Chondrocyte (in vitro differentiated cells): ENCODE data around the gene SLC16A13. TPM values are rescaled to one million over a fixed set of nuclear protein-coding genes. Genes with fewer than 3 reads are reported as not detected.

Experiments used
- DNase-seq: peaks from one replicate; pipeline ENCODE4 v3.0.0; 2021; ENCODE audit warnings: mixed read lengths, low spot score
- H3K27ac Mint-ChIP-seq: one replicate; pipeline ENCODE4 v1.8.0; 2021; ENCODE audit warnings: mild to moderate bottlenecking, moderate library complexity, mixed read lengths; ENCODE audit not compliant: unreplicated experiment
- H3K27me3 Mint-ChIP-seq: 2 replicates; pipeline ENCODE4 v1.8.0; 2021; ENCODE audit warnings: low read depth, mixed read lengths
- H3K36me3 Mint-ChIP-seq: 2 replicates; pipeline ENCODE4 v1.8.0; 2021; ENCODE audit warnings: low read depth, mixed read lengths
- H3K4me1 Mint-ChIP-seq: 2 replicates; pipeline ENCODE4 v1.8.0; 2021; ENCODE audit warnings: low read depth, mild to moderate bottlenecking, mixed read lengths
- H3K4me3 Mint-ChIP-seq: one replicate; pipeline ENCODE4 v1.8.0; 2021; ENCODE audit warnings: mild to moderate bottlenecking, moderate library complexity, mixed read lengths; ENCODE audit not compliant: unreplicated experiment
- H3K9me3 Mint-ChIP-seq: 2 replicates; pipeline ENCODE4 v1.8.0; 2021; ENCODE audit warnings: low read depth, mixed read lengths
- total RNA-seq: library from RNA; stranded (reverse); gene quantifications from 3 replicates; pipeline ENCODE4 v1.2.1, GENCODE V29; 2021
- TF ChIP-seq, protein P1 (sequence below): fragments of 200-600 bp; sonication (generic); IDR thresholded peaks from 2 replicates; pipeline ENCODE4 v1.5.0; 2021; ENCODE audit warnings: antibody characterized with exemption, mild to moderate bottlenecking, moderate library complexity

The SLC16A13 gene
- total RNA-seq, 1 donor from 2014 or later: 4.8 TPM

DNA sequence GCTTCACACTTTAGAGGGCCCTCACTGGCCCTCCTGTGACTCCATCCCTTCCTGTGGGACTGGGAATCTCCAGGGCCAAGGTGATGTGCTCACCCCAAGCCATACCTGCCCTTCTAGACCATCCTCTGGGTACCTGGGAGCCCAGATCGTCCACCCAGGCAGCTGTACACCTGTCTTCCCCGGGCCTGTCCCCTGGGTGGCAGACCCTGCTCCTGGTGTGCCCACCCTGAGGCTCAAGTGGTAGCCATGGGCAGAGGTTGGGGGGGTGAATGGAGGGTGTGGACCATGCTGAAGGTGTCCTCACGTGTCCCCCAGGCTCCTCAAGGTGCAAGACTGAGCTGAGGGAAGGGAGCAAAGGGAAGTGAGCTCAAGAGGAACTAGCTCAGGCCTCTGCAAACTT lies 34.9 kb downstream of the SLC16A13 start:
- peaks cover 19% of the 10 kb centered on the region for H3K9me3 Mint-ChIP-seq
- TF ChIP-seq, protein P1, sequence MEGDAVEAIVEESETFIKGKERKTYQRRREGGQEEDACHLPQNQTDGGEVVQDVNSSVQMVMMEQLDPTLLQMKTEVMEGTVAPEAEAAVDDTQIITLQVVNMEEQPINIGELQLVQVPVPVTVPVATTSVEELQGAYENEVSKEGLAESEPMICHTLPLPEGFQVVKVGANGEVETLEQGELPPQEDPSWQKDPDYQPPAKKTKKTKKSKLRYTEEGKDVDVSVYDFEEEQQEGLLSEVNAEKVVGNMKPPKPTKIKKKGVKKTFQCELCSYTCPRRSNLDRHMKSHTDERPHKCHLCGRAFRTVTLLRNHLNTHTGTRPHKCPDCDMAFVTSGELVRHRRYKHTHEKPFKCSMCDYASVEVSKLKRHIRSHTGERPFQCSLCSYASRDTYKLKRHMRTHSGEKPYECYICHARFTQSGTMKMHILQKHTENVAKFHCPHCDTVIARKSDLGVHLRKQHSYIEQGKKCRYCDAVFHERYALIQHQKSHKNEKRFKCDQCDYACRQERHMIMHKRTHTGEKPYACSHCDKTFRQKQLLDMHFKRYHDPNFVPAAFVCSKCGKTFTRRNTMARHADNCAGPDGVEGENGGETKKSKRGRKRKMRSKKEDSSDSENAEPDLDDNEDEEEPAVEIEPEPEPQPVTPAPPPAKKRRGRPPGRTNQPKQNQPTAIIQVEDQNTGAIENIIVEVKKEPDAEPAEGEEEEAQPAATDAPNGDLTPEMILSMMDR: no peak

DNA sequence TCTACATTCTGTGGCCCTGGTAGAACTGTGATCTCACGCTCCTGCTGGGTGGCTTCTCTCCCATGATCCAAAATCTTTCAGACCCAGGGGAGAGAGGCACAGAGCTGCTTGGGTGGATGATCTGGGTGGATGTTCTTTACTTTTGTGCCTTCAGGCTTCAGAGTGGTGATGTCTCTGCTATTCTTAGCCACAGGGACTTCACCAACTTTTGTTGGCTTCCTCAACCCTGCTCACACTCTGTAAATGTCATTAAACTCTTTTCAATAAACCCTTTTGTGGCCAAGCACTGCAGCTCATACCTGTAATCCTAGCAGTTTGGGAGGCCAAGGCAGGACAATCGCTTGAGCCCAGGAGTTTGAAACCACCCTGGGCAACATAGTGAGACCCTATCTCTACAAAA lies 36.6 kb downstream of the SLC16A13 start:
- peaks cover 26% of the 10 kb centered on the region for H3K27me3 Mint-ChIP-seq
- H3K27ac Mint-ChIP-seq: no peak overlapping the region
- peaks cover 18% of the 10 kb centered on the region for H3K9me3 Mint-ChIP-seq
- TF ChIP-seq, protein P1: no peak
- peaks cover 6% of the 10 kb centered on the region for H3K36me3 Mint-ChIP-seq
- H3K4me3 Mint-ChIP-seq: no peak overlapping the region
- no peak for DNase-seq
- H3K4me1 Mint-ChIP-seq: no peaks in the 10 kb centered on the region

More for the DNA sequence above, 34.9 kb downstream of the SLC16A13 start:
- Mint-ChIP-seq H3K36me3 (peaks cover 6% of the 10 kb centered on the region), H3K4me3 (no peak overlapping the region), H3K27me3 (peaks cover 24% of the 10 kb centered on the region), H3K27ac (no peak overlapping the region), H3K4me1 (no peaks in the 10 kb centered on the region)
- DNase-seq: peak; percentile 52

DNA sequence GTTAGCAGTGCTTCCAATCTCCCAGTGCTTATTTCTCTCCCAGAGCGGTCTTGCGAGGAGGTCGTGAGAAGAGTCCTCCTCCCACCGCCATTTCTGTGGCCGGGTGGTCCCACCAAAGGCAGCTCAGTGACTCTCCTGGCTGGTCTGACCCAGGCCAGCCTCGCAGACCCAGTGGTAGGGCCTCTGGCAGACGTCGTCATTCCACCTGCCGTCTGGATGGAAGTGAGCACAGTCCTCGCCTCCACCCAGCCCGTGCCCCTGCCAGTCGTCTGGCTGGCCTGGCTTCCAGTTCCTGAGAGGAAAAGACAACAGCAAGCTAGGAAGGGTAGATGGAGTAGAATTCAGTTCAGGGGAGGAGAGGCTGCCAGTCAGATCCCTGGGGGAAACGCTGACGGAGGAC lies 39.1 kb downstream of the SLC16A13 start:
- no peaks in the 10 kb centered on the region for H3K9me3 Mint-ChIP-seq
- peak; percentile 72 for DNase-seq
- peaks cover 2% of the 10 kb centered on the region for H3K36me3 Mint-ChIP-seq
- H3K27me3 Mint-ChIP-seq: peaks cover 26% of the 10 kb centered on the region
- no peaks in the 10 kb centered on the region for H3K4me1 Mint-ChIP-seq
- no peak overlapping the region for H3K4me3 Mint-ChIP-seq
- H3K27ac Mint-ChIP-seq: no peak overlapping the region
- TF ChIP-seq, protein P1: no peak

DNA sequence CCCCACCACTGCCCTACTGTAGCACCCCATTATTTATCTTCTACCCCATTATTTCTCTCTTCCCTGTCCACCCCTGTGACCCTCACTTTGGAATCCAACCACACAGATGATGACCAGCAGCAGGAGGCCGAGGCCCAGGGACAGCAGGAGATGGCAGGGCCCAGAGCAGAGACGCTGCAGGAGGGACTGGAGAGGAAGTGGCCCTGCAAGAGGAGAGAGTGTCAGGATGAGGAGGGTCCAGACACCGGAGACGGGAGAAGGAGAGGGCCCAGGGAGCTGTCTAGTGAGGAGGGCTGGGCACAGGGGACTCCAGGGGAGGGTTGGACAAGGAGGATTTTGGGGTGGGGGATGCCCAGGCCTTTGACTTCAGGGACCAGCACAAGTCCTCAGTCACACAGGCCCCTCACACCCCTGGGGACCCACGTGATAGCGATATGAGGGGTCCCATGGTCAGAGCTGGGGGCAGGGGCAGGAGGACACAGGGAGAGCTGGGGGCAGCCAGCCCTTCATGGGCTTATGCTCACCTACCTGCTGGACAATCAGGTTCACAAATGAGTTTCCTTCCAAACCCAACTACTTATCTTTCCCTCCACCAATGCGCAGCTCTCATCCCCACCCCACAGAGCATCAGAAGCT lies 42.2 kb downstream of the SLC16A13 start:
- TF ChIP-seq, protein P1: no peak
- Mint-ChIP-seq H3K27me3 (peaks cover 13% of the 10 kb centered on the region), H3K36me3 (no peaks in the 10 kb centered on the region), H3K27ac (peak overlapping the region; percentile 32), H3K9me3 (no peaks in the 10 kb centered on the region), H3K4me3 (no peak overlapping the region), H3K4me1 (no peaks in the 10 kb centered on the region)
- peak; percentile 44 for DNase-seq

DNA sequence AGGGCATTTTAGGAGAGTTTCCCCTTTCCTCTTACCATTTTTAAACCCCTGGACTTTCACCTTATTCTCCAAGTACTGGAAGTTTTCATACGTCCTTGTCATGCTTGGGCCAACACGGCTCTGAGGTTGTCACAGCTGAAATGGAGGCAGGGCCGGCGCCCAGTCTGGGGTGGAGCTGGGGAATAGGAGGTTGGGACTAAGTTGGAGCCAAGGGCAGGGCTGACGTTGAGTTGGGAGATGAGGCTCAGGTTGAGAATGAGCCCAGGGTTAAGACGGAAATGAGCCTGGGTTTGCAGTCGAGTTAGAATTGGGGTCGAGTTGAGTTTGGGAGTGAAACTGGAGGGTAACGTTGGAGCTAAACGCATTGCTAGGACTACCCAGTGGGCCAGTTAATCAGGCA lies 42.9 kb downstream of the SLC16A13 start:
- Mint-ChIP-seq H3K4me1 (peaks cover under 1% of the 10 kb centered on the region), H3K4me3 (no peak overlapping the region)
- TF ChIP-seq, protein P1: no peak

More for the DNA sequence above, 42.9 kb downstream of the SLC16A13 start:
- Mint-ChIP-seq H3K9me3 (no peaks in the 10 kb centered on the region), H3K36me3 (no peaks in the 10 kb centered on the region), H3K27me3 (peaks cover 14% of the 10 kb centered on the region), H3K27ac (no peak overlapping the region)
- DNase-seq: peak; percentile 54
